GM19438 (cell line): ENCODE results near the gene COL8A1.

ENCODE experiments used
- ATAC-seq: cut with Tn5 transposase; IDR thresholded peaks from one replicate; pipeline ENCODE4 v1.9.1; 2021; ENCODE audit warnings: low read depth; ENCODE audit not compliant: unreplicated experiment

The COL8A1 gene

DNA sequence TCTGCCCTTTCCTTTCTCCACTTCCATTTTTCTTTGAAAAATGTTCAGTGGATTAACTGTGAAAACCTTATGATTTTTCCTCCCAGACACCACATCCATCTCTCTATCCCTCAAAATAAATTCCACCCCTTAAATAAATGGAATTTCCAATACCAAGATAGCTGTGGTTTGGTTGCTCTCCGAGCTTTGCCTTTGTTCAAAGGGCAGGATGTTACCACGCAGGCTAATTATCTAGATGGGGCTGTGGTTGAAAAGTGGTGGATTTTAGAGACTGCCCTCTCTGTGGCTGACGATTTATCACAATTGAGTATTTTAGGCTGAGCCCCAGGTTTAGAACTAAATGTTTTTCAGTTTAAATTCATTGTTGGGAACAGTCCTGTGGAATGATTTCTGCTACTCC lies 142.4 kb downstream of the COL8A1 start:
- ATAC-seq: no peak

GRCh38 chr3:99781761-99782160 lies 143.4 kb downstream of the COL8A1 start:
- ATAC-seq: no peak

DNA sequence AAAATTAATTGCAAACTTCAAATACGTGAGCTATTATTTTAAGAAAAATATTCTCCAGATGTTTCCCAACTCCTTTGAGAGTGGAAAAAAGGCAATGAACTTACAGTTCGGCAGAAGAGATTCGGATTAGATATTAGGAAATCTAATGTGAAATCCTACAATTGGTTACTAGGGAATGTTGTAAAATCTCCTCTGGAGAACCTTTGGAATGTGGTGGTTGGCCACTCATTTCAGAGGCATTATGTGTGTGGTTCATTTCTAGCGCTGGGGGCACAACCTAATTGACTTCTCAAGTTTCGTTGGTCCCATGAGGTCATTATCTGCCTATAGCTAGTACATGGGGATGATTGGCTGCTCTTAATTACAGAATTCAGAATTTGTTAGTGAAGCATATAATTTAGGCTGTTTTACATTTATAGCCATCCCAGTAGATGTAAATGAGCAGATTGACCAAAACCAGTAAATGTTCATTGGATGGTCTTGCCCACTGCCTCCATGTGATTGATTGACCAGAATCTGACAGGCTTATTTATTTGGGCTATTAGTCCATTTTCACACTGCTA lies 144.7 kb downstream of the COL8A1 start:
- no peak for ATAC-seq

DNA sequence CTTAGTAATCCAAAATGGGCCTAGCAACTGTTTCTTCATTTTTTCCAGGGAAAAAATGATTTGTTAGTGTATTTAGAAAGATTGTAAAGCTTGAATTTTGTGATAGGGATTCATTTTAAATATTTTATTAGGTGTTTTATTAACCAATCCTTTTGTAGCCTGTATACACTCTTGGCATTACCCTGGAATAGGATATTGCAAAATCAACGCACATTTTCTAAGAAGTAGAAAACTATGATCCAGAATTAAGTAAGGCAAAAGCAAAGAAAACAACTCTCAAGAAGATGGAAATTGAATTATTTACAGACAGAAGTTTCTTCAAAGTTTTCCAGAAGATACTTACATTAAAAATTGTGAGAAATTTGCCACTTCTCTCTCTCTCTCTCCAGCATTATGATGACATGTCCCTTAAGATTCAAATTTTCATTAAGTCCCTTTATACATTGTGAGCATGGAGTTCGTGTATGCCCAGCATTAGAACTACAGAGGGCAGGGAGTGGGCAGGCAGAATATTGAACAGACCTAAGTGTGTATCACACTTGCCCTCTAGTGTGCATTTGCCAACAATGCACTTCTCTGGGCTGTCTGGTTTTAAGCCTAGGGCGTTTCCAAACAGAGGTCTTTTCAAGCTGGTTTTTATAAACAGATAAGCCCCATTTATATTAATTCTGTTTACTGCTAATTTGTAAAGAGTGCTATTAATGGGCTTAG lies 150.8 kb downstream of the COL8A1 start:
- ATAC-seq: peak; percentile 93

DNA sequence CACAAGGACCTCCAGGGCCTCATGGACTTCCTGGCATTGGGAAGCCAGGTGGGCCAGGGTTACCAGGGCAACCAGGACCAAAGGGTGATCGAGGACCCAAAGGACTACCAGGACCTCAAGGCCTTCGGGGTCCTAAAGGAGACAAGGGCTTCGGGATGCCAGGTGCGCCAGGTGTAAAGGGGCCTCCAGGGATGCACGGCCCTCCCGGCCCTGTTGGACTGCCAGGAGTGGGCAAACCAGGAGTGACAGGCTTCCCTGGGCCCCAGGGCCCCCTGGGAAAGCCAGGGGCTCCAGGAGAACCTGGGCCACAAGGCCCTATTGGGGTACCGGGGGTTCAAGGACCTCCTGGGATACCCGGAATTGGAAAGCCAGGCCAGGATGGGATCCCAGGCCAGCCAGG lies 156.1 kb downstream of the COL8A1 start:
- no peak for ATAC-seq

- no peak for ATAC-seq
Observed at GRCh38 chr3:99795573-99795972, 157.2 kb downstream of the COL8A1 start.

DNA sequence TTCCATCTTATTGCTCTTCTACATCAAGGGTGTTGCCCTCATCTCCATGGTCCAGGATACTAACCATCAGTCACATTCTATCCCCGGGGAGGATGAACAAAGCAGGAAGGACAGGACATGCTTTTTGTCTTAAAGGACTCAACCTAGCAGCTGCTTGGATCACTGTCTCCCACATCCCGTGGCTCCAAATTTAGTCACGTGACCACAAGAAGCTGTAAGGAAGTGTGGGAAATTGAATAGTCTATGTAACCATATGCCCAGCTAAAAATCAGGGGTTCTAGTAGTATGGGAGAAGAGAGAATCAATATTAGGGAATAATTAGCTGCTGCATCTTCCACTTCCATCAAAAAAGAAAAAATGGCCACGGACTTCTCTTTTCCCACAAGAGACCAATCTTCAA lies 161.0 kb downstream of the COL8A1 start:
- no peak for ATAC-seq

DNA sequence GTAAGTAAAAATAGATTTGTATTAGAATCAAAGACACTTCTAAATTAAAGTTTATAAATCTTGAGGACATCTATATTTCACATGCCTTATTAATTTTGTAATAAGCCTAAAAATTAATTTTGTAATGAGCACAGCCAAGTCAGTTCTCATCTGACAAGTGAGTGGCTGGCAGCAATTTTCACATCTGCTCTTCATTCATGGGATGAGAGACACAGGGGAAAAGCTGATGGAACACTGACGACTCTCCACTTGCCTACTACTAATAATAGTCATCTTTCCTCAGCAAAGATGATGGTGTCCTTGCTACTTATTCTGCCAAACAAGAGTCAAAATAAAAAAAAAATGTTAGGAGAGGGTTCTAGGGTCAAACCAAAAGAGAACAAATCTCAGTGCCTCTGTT lies 164.9 kb downstream of the COL8A1 start:
- ATAC-seq: no peak

- ATAC-seq: no peak
Observed at GRCh38 chr3:99805160-99805559, 166.8 kb downstream of the COL8A1 start.

GRCh38 chr3:99808163-99808794 lies 169.9 kb downstream of the COL8A1 start:
- ATAC-seq: peak; percentile 60

- no peak for ATAC-seq
Observed at GRCh38 chr3:99809565-99809964, 171.2 kb downstream of the COL8A1 start.

DNA sequence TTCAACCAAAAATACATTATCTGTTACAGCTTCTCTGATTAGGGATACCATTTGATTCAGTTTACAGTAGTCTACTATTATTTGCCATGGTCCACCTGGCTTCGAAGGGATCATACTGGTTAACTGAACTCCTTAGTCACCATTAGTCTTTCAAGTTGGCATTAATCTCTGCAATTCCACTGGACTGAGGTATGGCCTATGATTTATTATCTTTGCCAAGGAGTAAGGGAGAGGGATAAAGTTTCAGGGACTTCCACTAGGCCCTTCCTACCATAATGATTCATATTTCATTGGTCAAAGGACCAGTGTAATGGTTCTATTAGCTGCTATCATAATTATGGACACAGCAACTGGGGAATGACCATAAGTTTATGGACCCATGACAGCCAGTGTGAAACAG lies 172.0 kb downstream of the COL8A1 start:
- ATAC-seq: no peak

GRCh38 chr3:99817047-99817436 lies 178.6 kb downstream of the COL8A1 start:
- ATAC-seq: no peak

- ATAC-seq: peak; percentile 98
Observed at GRCh38 chr3:99817437-99818240, 179.2 kb downstream of the COL8A1 start, which contains the start of gene CMSS1. Gene CMSS1, plus strand, starts transcription at chr3:99817862.

DNA sequence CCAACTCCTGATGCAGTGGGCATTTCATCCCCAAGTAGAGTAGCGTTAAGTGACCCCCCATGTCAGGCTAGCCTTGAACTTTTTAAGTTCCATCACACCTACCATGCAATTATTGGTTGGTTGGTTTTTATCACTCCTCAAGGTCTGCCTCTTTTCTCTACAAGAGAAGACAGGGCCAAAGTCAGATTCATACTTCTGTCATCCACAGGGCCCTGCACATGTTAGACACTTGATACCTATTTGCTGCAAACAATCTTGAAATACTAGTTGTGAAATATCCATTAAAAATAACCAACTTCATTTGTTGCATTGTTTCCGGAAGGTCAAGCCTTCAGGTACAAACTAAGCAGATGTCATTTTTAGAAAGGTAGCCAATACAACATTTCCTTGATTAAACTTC lies 180.4 kb downstream of the COL8A1 start:
- no peak for ATAC-seq

- no peak for ATAC-seq
Observed at GRCh38 chr3:99823723-99824711, 185.6 kb downstream of the COL8A1 start.

DNA sequence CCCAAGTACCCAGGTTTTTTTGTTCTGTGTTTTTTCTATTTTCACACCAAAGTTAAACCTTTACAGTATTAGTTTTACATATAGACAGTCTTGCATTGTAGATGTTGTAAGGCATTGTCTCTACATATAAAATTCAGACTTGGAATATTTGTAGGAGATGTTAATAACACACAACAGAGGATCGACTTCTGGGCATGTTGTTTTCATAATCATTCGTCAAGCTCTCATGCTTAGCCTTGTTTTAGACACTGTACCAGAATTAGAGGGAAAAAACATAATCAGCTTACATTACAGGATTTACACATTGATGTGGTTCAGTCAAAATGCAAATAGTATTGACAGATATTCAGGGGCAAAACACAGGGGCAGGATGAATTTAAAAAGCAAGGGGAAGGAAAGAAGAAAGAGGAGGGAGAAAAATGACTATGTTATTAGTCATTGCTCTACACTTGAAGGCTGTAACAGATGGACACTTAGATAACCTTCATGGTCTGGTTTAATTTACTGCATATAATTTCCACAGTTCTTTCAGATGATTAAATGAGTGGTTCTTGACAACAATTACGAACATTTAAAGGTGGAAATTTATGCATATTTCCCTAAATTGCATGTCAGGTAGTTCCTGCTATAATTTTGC lies 186.7 kb downstream of the COL8A1 start:
- no peak for ATAC-seq

GRCh38 chr3:99829844-99830243 lies 191.4 kb downstream of the COL8A1 start:
- no peak for ATAC-seq

DNA sequence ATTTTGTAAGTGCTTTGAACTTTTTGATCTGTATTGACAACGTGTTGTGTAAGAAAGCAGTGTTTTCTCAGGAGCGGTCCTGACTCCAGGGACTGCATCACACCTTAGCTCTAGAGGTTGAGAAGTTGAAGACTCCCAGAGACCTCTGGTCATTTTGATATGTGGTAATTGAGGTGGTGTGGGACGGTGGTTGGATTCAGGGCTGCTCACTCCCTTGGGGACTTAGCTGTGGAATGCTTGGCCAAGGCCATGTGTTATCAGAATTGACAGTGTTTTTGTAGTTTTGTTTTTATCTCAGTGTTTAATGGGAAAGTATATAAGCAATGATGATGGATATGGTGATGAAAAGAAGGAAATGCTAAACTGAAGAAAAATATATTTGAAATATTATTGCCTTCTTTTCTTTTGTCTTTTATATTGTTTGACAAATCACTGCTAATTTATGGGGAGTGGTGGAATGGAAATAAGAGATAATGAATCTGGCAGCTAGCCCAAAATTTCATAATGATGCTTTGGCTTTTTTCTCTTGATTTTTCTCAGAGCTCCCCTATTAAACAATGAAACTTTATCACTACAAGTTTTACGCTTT lies 195.3 kb downstream of the COL8A1 start:
- no peak for ATAC-seq
